DOHH2 (cell line): Measurements from ENCODE around the gene CCDC12.
A peak's percentile ranks its signal among the peaks of the same experiment; 100 is the strongest.

Experiments
- H3F3A ChIP-seq: fragments of 200-600 bp; sonication (generic), shearing (Covaris generic); 2 replicates; pipeline ENCODE4 v1.6.0; 2016; ENCODE audit warnings: antibody characterized with exemption, mild to moderate bottlenecking; ENCODE audit not compliant: control insufficient read depth, insufficient read depth
- H3K27ac ChIP-seq: fragments of 200-600 bp; sonication (generic); 2 replicates; pipeline ENCODE4 v1.5.1; 2014; ENCODE audit warnings: low read depth, mild to moderate bottlenecking, low read length, moderate library complexity
- H3K27me3 ChIP-seq: fragments of 200-600 bp; sonication (generic); 2 replicates; pipeline ENCODE4 v1.6.1; 2014; ENCODE audit warnings: mild to moderate bottlenecking, low read length, mixed read lengths; ENCODE audit not compliant: control insufficient read depth
- H3K36me3 ChIP-seq: fragments of 200-600 bp; sonication (generic); 2 replicates; pipeline ENCODE4 v1.6.1; 2014; ENCODE audit warnings: mild to moderate bottlenecking, low read length, moderate library complexity, mixed read lengths; ENCODE audit not compliant: control insufficient read depth
- H3K4me1 ChIP-seq: fragments of 200-600 bp; sonication (generic); 2 replicates; pipeline ENCODE4 v1.6.1; 2014; ENCODE audit warnings: mild to moderate bottlenecking, low read length, mixed read lengths; ENCODE audit not compliant: control insufficient read depth
- H3K4me2 ChIP-seq: fragments of 200-600 bp; sonication (generic); 2 replicates; pipeline ENCODE4 v1.6.0; 2014; ENCODE audit warnings: mild to moderate bottlenecking, low read length, moderate library complexity
- H3K4me3 ChIP-seq: fragments of 200-600 bp; sonication (generic); 2 replicates; pipeline ENCODE4 v1.5.1; 2014; ENCODE audit warnings: mild to moderate bottlenecking, low read length, mixed read lengths
- H3K79me2 ChIP-seq: fragments of 200-600 bp; sonication (generic); 2 replicates; pipeline ENCODE4 v1.6.1; 2014; ENCODE audit warnings: mild to moderate bottlenecking, low read length, mixed read lengths; ENCODE audit not compliant: control insufficient read depth
- H3K9me2 ChIP-seq: fragments of 200-600 bp; sonication (generic); replicated peaks from 2 replicates; pipeline ENCODE4 v1.6.1; 2014; ENCODE audit warnings: mild to moderate bottlenecking, low read length, mixed read lengths; ENCODE audit not compliant: control insufficient read depth
- H3K9me3 ChIP-seq: fragments of 200-600 bp; sonication (generic); 2 replicates; pipeline ENCODE4 v1.6.1; 2014; ENCODE audit warnings: antibody characterized with exemption, low read length, mixed read lengths; ENCODE audit not compliant: control insufficient read depth, insufficient read depth
- H4K20me1 ChIP-seq: fragments of 200-600 bp; sonication (generic); 2 replicates; pipeline ENCODE4 v1.6.0; 2014; ENCODE audit warnings: low read depth, mild to moderate bottlenecking, antibody characterized with exemption, low read length, moderate library complexity; ENCODE audit not compliant: control insufficient read depth, insufficient read depth
- CTCF ChIP-seq: fragments of 200-600 bp; sonication (generic); IDR thresholded peaks from one replicate; pipeline ENCODE4 v1.5.1; 2014; ENCODE audit warnings: antibody characterized with exemption, mild to moderate bottlenecking, low read depth, low read length; ENCODE audit not compliant: poor library complexity, severe bottlenecking
- EZH2phosphoT487 ChIP-seq: fragments of 200-600 bp; sonication (generic); IDR thresholded peaks from 2 replicates; pipeline ENCODE4 v1.6.1; 2017; ENCODE audit warnings: borderline replicate concordance, mild to moderate bottlenecking, antibody characterized with exemption, low read length, moderate library complexity, mixed read lengths

The CCDC12 gene

DNA sequence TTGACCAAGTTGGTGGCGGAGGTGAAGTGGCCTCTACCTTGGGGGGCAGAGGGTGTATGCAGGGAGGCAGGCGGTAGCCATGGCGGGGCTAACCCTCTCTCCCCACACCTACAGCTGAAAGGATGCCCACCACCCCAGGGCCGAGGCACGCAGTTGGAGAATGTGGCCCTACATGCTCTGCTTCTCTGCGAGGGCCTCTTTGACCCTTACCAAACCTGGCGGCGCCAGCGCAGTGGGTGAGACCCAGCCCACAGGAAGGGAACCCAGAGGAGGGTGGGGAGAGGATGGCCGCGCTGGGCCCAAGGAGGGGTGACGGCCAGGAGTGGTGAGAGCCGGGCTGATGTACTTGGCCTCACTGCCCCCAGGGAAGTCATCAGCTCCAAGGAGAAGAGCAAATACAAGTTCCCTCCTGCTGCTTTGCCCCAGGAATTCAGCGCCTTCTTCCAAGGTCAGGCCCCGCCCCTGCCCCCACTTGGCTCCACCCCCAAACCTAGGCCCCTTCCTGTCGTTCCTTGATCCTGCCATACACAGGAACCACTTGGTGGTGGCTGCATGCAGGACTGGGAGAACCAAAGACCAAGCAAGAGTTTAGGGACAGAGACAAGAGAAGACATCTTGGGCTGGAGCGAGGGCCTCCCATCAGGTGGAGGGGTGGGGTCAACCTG, 12.7 kb upstream of the CCDC12 start:
- H3K4me2 ChIP-seq, result no peak overlapping the region
- H3K27ac ChIP-seq, result no peak overlapping the region
- no peak overlapping the region for H3K4me3 ChIP-seq
- 0 out of 2 replicates have a peak, but pooled peaks cover 2% of the 10 kb centered on the region for H3F3A ChIP-seq
- 0 out of 2 replicates have a peak, but pooled peaks cover 7% of the 10 kb centered on the region for H4K20me1 ChIP-seq
- peaks cover 46% of the 10 kb centered on the region for H3K4me1 ChIP-seq
- peaks cover 28% of the 10 kb centered on the region for H3K79me2 ChIP-seq
- H3K9me3 ChIP-seq, result no peaks in the 10 kb centered on the region
- H3K9me2 ChIP-seq, result no peaks in the 10 kb centered on the region
- peaks cover 2% of the 10 kb centered on the region; the same call in 1 of the 2 replicates for H3K36me3 ChIP-seq
- no peaks in the 10 kb centered on the region for H3K27me3 ChIP-seq
- TF ChIP-seq EZH2phosphoT487 (no peak), CTCF (no peak)

DNA sequence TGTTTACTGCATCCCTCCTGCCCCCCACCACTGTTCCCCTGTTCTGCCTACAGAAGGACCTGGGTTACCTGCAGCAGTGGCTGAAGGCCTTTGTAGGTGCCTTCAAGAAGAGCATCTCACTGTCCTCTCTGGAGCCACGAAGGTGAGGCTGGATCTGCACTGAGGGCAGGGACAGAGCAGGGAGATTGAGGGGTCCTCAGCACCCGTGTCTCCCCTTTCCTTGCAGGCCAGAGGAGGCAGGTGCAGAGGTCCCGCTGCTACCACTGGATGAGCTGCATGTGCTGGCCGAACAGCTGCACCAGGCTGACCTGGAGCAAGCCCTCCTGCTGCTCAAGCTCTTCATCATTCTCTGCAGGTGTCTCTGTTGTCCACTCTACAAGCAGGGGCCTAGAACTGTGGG, 12.1 kb upstream of the CCDC12 start:
- Histone ChIP-seq H3K9me3 (no peaks in the 10 kb centered on the region), H3K36me3 (peaks cover 2% of the 10 kb centered on the region; the same call in 1 of the 2 replicates), H3K4me1 (peaks cover 46% of the 10 kb centered on the region), H3K27ac (no peak overlapping the region), H3K27me3 (no peaks in the 10 kb centered on the region), H4K20me1 (0 out of 2 replicates have a peak, but pooled peaks cover 7% of the 10 kb centered on the region), H3K9me2 (no peaks in the 10 kb centered on the region), H3K79me2 (peaks cover 31% of the 10 kb centered on the region), H3F3A (0 out of 2 replicates have a peak, but pooled peaks cover 2% of the 10 kb centered on the region), H3K4me3 (no peak overlapping the region), H3K4me2 (no peak overlapping the region; the same call in 1 of the 2 replicates)
- TF ChIP-seq EZH2phosphoT487 (no peak), CTCF (no peak)

- H3K27ac ChIP-seq, result peak overlapping the region; percentile 42; the same call in 1 of the 2 replicates
- peak overlapping the region; percentile 47 for H3K4me3 ChIP-seq
- peaks cover 46% of the 10 kb centered on the region for H3K4me1 ChIP-seq
- no peaks in the 10 kb centered on the region for H3K9me3 ChIP-seq
- H4K20me1 ChIP-seq, result 0 out of 2 replicates have a peak, but pooled peaks cover 7% of the 10 kb centered on the region
- H3K4me2 ChIP-seq, result peak overlapping the region; percentile 61
- H3K79me2 ChIP-seq, result peaks cover 35% of the 10 kb centered on the region
- H3K36me3 ChIP-seq, result peaks cover 2% of the 10 kb centered on the region; the same call in 1 of the 2 replicates
- H3K9me2 ChIP-seq, result no peaks in the 10 kb centered on the region
- TF ChIP-seq CTCF (no peak), EZH2phosphoT487 (no peak)
- no peaks in the 10 kb centered on the region for H3K27me3 ChIP-seq
- H3F3A ChIP-seq, result 0 out of 2 replicates have a peak, but pooled peaks cover 2% of the 10 kb centered on the region
These were observed 11.3 kb upstream of the CCDC12 start for GRCh38 chr3:46987743-46988401.
